K562 (cell line): ENCODE measurements around the gene IFNGR1. TPM values are rescaled to one million over a fixed set of nuclear protein-coding genes. Genes with fewer than 3 reads are reported as not detected.

Experiments
- ATAC-seq: fragments of 200-7000 bp; cut with Tn5 transposase; 3 replicates; pipeline ENCODE4 v1.9.1; 2020; ENCODE audit warnings: moderate library complexity
- BruUV-seq: library from RNA; stranded (reverse); fragments of 400-500 nt; replicated peaks from 2 replicates; lab custom pipeline; 2021; lab: Mats Ljungman, UMichigan
- CTCF ChIA-PET: fragments of 300-600 bp; formaldehyde crosslinking; extraction: SDS; loops from one replicate; lab custom pipeline; 2021; ENCODE audit warnings: low intra/inter-chr PET ratio; lab: Yijun Ruan, JAX
- POLR2A ChIA-PET: fragments of 300-600, 350-650 bp; sonication (Branson Sonifier 250); formaldehyde crosslinking; extraction: SDS; loops from one replicate; lab custom pipeline; 2021; ENCODE audit warnings: antibody characterized with exemption, inconsistent platforms; lab: Yijun Ruan, JAX
- DNase-seq, 4 experiments: peaks; one replicate each; pipeline versions ENCODE4 v3.0.0 to v3.0.0-alpha.2; 2011 to 2018; ENCODE audit warnings: low spot score in 3 of 4, mixed read lengths in 3 of 4; ENCODE audit errors: extremely low read depth in 1 of 4
- FAIRE-seq: peaks from 2 replicates; lab custom pipeline; 2011; peaks lifted over from hg19 to GRCh38; lab: Jason Lieb, UNC
- H2AFZ ChIP-seq: 2 replicates; pipeline ENCODE4 v1.6.0; 2011; ENCODE audit warnings: low read depth, low read length, control low read depth, inconsistent platforms
- H3K27ac ChIP-seq: fragments of 200-600 bp; 3 replicates; pipeline ENCODE4 v1.8.0; 2011; ENCODE audit warnings: low read depth, mild to moderate bottlenecking, control low read depth, inconsistent platforms, low read length, moderate library complexity, mixed read lengths; ENCODE audit errors: extremely low read depth
- H3K27me3 ChIP-seq, 2 experiments: fragments of 300-600 bp in 1 of 2; 2 replicates in 1 of 2; 3 replicates in 1 of 2; pipeline versions ENCODE4 v1.6.0 to v1.8.0; 2011; ENCODE audit warnings: inconsistent platforms in 2 of 2, low read length in 2 of 2, mild to moderate bottlenecking in 1 of 2, mixed read lengths in 1 of 2, moderate library complexity in 1 of 2; ENCODE audit not compliant: control insufficient read depth in 2 of 2, insufficient read depth in 2 of 2
- H3K36me3 ChIP-seq: fragments of 300-600 bp; 3 replicates; pipeline ENCODE4 v1.8.0; 2011; ENCODE audit warnings: mild to moderate bottlenecking, low read length, inconsistent platforms; ENCODE audit not compliant: control insufficient read depth, insufficient read depth
- H3K4me1 ChIP-seq, 2 experiments: fragments of 200-600 bp in 1 of 2; replicated peaks in 1 of 2; 2 replicates in 1 of 2; 3 replicates in 1 of 2; pipeline versions ENCODE4 v1.5.1 to v1.8.0; 2011; ENCODE audit warnings: inconsistent platforms in 2 of 2, low read length in 2 of 2, mild to moderate bottlenecking in 1 of 2, mixed read lengths in 1 of 2, moderate library complexity in 1 of 2; ENCODE audit not compliant: control insufficient read depth in 2 of 2, insufficient read depth in 2 of 2
- H3K4me2 ChIP-seq: 2 replicates; pipeline ENCODE4 v1.6.1; 2011; ENCODE audit warnings: low read length, control low read depth, inconsistent platforms, mixed read lengths; ENCODE audit not compliant: insufficient read depth
- H3K4me3 ChIP-seq: fragments of 200-600 bp; sonication (generic), shearing (Covaris generic); 2 replicates; pipeline ENCODE4 v1.5.1; 2016; ENCODE audit warnings: control low read depth, inconsistent platforms
- H3K79me2 ChIP-seq: fragments of 200-600 bp; 3 replicates; pipeline ENCODE4 v1.8.0; 2011; ENCODE audit warnings: low read length, inconsistent platforms; ENCODE audit not compliant: control insufficient read depth, insufficient read depth
- H3K9ac ChIP-seq, 2 experiments: 2 replicates each; pipeline versions ENCODE4 v1.6.0 to v1.6.1; 2011; ENCODE audit warnings: low read depth in 2 of 2, low read length in 2 of 2, control low read depth in 1 of 2, inconsistent platforms in 1 of 2, mild to moderate bottlenecking in 1 of 2, mixed read lengths in 1 of 2; ENCODE audit not compliant: insufficient read depth in 1 of 2
- H3K9me1 ChIP-seq: one replicate; pipeline ENCODE4 v1.6.0; 2011; ENCODE audit warnings: inconsistent platforms, mild to moderate bottlenecking, low read length, moderate library complexity; ENCODE audit not compliant: control insufficient read depth, insufficient read depth
- H3K9me3 ChIP-seq: replicated peaks from 2 replicates; pipeline ENCODE4 v1.5.1; 2011; ENCODE audit warnings: low read depth, low read length, inconsistent platforms; ENCODE audit not compliant: control insufficient read depth, insufficient read depth
- H4K20me1 ChIP-seq: replicated peaks from 2 replicates; pipeline ENCODE4 v1.6.1; 2011; ENCODE audit warnings: low read length, inconsistent platforms, mixed read lengths; ENCODE audit not compliant: control insufficient read depth, insufficient read depth
- CREB5 ChIP-seq: fragments of 250-450 bp; sonication (Bioruptor Pico); IDR thresholded peaks from 2 replicates; pipeline ENCODE4 v1.5.0; 2020; ENCODE audit warnings: mild to moderate bottlenecking
- CTCF ChIP-seq, 3 experiments: IDR thresholded peaks in 2 of 3; conservative IDR thresholded peaks in 1 of 3; 2 replicates each; pipeline ENCODE4 v1.5.1; 2011 to 2012; ENCODE audit warnings: low read length in 3 of 3, mild to moderate bottlenecking in 3 of 3, control low read depth in 2 of 3, improper control_type of control experiment in 1 of 3, inconsistent platforms in 1 of 3, low read depth in 1 of 3, mixed read lengths in 1 of 3, moderate library complexity in 1 of 3; ENCODE audit not compliant: insufficient read depth in 2 of 3
- CTCFL ChIP-seq: IDR thresholded peaks from 2 replicates; pipeline ENCODE4 v1.6.1; 2011; ENCODE audit warnings: borderline replicate concordance, low read depth, mild to moderate bottlenecking, moderate library complexity, low read length; ENCODE audit not compliant: insufficient read depth, poor library complexity, severe bottlenecking
- ZNF408 ChIP-seq: fragments of 250-450 bp; sonication (Bioruptor Pico); IDR thresholded peaks from 2 replicates; pipeline ENCODE4 v1.4.0; 2020; ENCODE audit warnings: low read depth, mild to moderate bottlenecking, moderate library complexity
- WGBS: fragments of 100-300 bp; shearing (Covaris generic); methylation state at CpG from one replicate; pipeline ENCODE4 v1.1.6; 2016; ENCODE audit warnings: low coverage, mixed read lengths; ENCODE audit not compliant: insufficient coverage; ENCODE audit errors: missing lambda C conversion rate; 5-methylcytosine and 5-hydroxymethylcytosine counted together
- in situ Hi-C: fragments of 300-500 bp; cut with MboI; formaldehyde crosslinking; loops from 4 replicates; pipeline ENCODE4 v1.15.0; 2018; ENCODE audit warnings: inconsistent platforms, mixed read lengths
- intact Hi-C: fragments of 100-400 bp; cut with micrococcal nuclease; formaldehyde crosslinking; loops from 2 replicates; pipeline ENCODE4 v1.14.2; 2022
- polyA plus RNA-seq, 8 experiments: library from polyadenylated mRNA; depleted of rRNA in 4 of 8; stranded (reverse) in 5 of 8; unstranded in 3 of 8; fragments of >200 nt; fragmentation: Nextera tagmentation in 2 of 8; fragmentation: Illumina TruSeq in 1 of 8; extraction: Ambion mirVana in 2 of 8; extraction: Trizol in 1 of 8; gene quantifications; 2 replicates each; pipeline versions ENCODE4 v1.2.1 to v1.2.3, GENCODE V29; 2011 to 2014; ENCODE audit warnings: inconsistent platforms in 1 of 8, missing spikeins in 1 of 8
- total RNA-seq, 7 experiments: library from RNA; depleted of rRNA in 6 of 7; stranded (reverse); fragments of >200 nt in 6 of 7; fragmentation: Illumina TruSeq in 2 of 7; extraction: Trizol in 2 of 7; gene quantifications; 2 replicates each; pipeline versions ENCODE4 v1.2.1 to v1.2.3, GENCODE V29; 2011 to 2021; ENCODE audit warnings: low replicate concordance in 1 of 7

Gene IFNGR1
- total and polyA plus RNA-seq, 9 of the 15 experiments (the other 6 are each of a cell fraction or from before 2014, with no cell fraction given), result 14.7 to 47.0 (median 26.7) TPM

GRCh38 chr6:137193256-137194070 is 25.7 kb downstream of the IFNGR1 start (continued):
- TF ChIP-seq CREB5, result no peak
- TF ChIP-seq, all 486 proteins: peak for 0

- no TSS peak for BruUV-seq
- H3K27me3 ChIP-seq, result no peaks in the 10 kb centered on the region
Measured at GRCh38 chr6:137192821-137193220, 26.4 kb downstream of the IFNGR1 start.

More at GRCh38 chr6:137192821-137193220, 26.4 kb downstream of the IFNGR1 start:
- 10% methylated on average over 4 of the region's 4 CpGs for WGBS
- H3K9ac ChIP-seq, result no peak overlapping the region
- H3K9me3 ChIP-seq, result no peaks in the 10 kb centered on the region
- FAIRE-seq, result no peak
- no peaks in the 10 kb centered on the region for H4K20me1 ChIP-seq
- intact Hi-C loops, result no loop called here
- peaks cover 4% of the 10 kb centered on the region; the same call in 2 of the 3 replicates for H3K36me3 ChIP-seq
- no peaks in the 10 kb centered on the region for H3K79me2 ChIP-seq
- H3K4me3 ChIP-seq, result no peak overlapping the region
- H2AFZ ChIP-seq, result no peak overlapping the region
- ChIA-PET CTCF (no interaction called here), POLR2A (interaction anchor here (0.9 kb wide), 1 partner anchor 53 kb away, joined by 4 read pairs; no protein-coding TSS in a partner anchor)
- no peak overlapping the region for H3K4me2 ChIP-seq
- H3K27ac ChIP-seq, result no peak overlapping the region
- H3K9me1 ChIP-seq, result no peaks in the 10 kb centered on the region
- in situ Hi-C loops, result no loop called here
- peak; percentile 66 for TF ChIP-seq CTCFL
- no peak for TF ChIP-seq ZNF408
- peak in 1 of 3 experiments; percentile 19; a peak in 1 of 6 replicates for TF ChIP-seq CTCF (IDR thresholded peaks at IDR 0.05 in 2 of 3, conservative IDR thresholded peaks at IDR 0.05 in 1 of 3; ENCODE audit: insufficient read depth in 2 of 3, low read depth in 1 of 3, low read length in 3 of 3)
- no peak for DNase-seq
- H3K4me1 ChIP-seq, result no peaks in the 10 kb centered on the region
- peak; percentile 49; the same call in 1 of the 3 replicates for ATAC-seq
